Duodenal mucosa (tissue), 2 donors: ENCODE data around the gene CCNY.
"Not testable (repeated sequence)": the region's sequence is repeated elsewhere in the genome, so short reads cannot be mapped to it uniquely, and the experiment has no call there.

Experiments
- H3K27ac ChIP-seq: one replicate; pipeline ENCODE4 v1.7.0; 2013; ENCODE audit warnings: low read depth, low read length
- H3K27me3 ChIP-seq, 2 donors: one replicate each; pipeline ENCODE4 v1.7.0; 2013; ENCODE audit warnings: low read length in 2 of 2, control low read depth in 1 of 2; ENCODE audit not compliant: insufficient read depth in 2 of 2, control insufficient read depth in 1 of 2
- H3K36me3 ChIP-seq, 2 donors: one replicate each; pipeline ENCODE4 v1.7.0; 2013; ENCODE audit warnings: low read length in 2 of 2, control low read depth in 1 of 2; ENCODE audit not compliant: insufficient read depth in 2 of 2, control insufficient read depth in 1 of 2
- H3K4me1 ChIP-seq, 2 donors: one replicate each; pipeline ENCODE4 v1.7.0; 2013; ENCODE audit warnings: low read length in 2 of 2, control low read depth in 1 of 2; ENCODE audit not compliant: insufficient read depth in 2 of 2, control insufficient read depth in 1 of 2
- H3K4me3 ChIP-seq, 2 donors: one replicate each; pipeline ENCODE4 v1.7.0; 2013; ENCODE audit warnings: low read length in 2 of 2, low read depth in 1 of 2
- H3K9ac ChIP-seq, 2 donors: one replicate each; pipeline ENCODE4 v1.7.0; 2013; ENCODE audit warnings: low read length in 2 of 2, low read depth in 1 of 2
- H3K9me3 ChIP-seq, 2 donors: one replicate each; pipeline ENCODE4 v1.7.0; 2013; ENCODE audit warnings: low read length in 2 of 2, control low read depth in 1 of 2; ENCODE audit not compliant: control insufficient read depth in 1 of 2

The CCNY gene

GRCh38 chr10:35399414-35400009 is 63.2 kb downstream of the CCNY start:
- Histone ChIP-seq H3K9me3 (peaks cover 0 to 4% of the 10 kb centered on the region in 2 donors), H3K9ac (no peak overlapping the region), H3K36me3 (no peaks in the 10 kb centered on the region), H3K4me1 (peaks cover 0 to 8% of the 10 kb centered on the region in 2 donors), H3K27ac (no peak overlapping the region), H3K4me3 (no peak overlapping the region), H3K27me3 (no peaks in the 10 kb centered on the region)

GRCh38 chr10:35400595-35401268 is 64.4 kb downstream of the CCNY start:
- no peak overlapping the region for H3K27ac ChIP-seq
- H3K9ac ChIP-seq = no peak overlapping the region
- no peaks in the 10 kb centered on the region for H3K27me3 ChIP-seq
- peaks cover 0 to 8% of the 10 kb centered on the region in 2 donors for H3K4me1 ChIP-seq
- no peak overlapping the region for H3K4me3 ChIP-seq
- H3K36me3 ChIP-seq = no peaks in the 10 kb centered on the region
- peaks cover 0 to 4% of the 10 kb centered on the region in 2 donors for H3K9me3 ChIP-seq

GRCh38 chr10:35403491-35403890 is 67.2 kb downstream of the CCNY start:
- not testable (repeated sequence) for H3K36me3 ChIP-seq, H3K27me3 ChIP-seq, H3K4me3 ChIP-seq, H3K9ac ChIP-seq, H3K4me1 ChIP-seq, H3K9me3 ChIP-seq, H3K27ac ChIP-seq

- not testable (repeated sequence) for H3K27me3 ChIP-seq, H3K9ac ChIP-seq, H3K4me3 ChIP-seq, H3K36me3 ChIP-seq, H3K9me3 ChIP-seq, H3K27ac ChIP-seq
- H3K4me1 ChIP-seq = peaks cover 4 to 10% of the 10 kb centered on the region in 2 donors
Observed at GRCh38 chr10:35404077-35404476, 67.8 kb downstream of the CCNY start.

GRCh38 chr10:35406003-35406630 is 69.8 kb downstream of the CCNY start:
- not testable (repeated sequence) for H3K36me3 ChIP-seq, H3K9ac ChIP-seq, H3K4me3 ChIP-seq, H3K4me1 ChIP-seq, H3K27me3 ChIP-seq, H3K27ac ChIP-seq, H3K9me3 ChIP-seq

- H3K4me3 ChIP-seq, H3K4me1 ChIP-seq, H3K27me3 ChIP-seq, H3K36me3 ChIP-seq, H3K9ac ChIP-seq, H3K27ac ChIP-seq, H3K9me3 ChIP-seq: not testable (repeated sequence)
Observed at GRCh38 chr10:35407696-35408095, 71.4 kb downstream of the CCNY start.

GRCh38 chr10:35409094-35409582 is 72.8 kb downstream of the CCNY start:
- H3K9ac ChIP-seq = no peak overlapping the region
- H3K4me1 ChIP-seq = peaks cover 9% of the 10 kb centered on the region in 2 donors
- no peaks in the 10 kb centered on the region for H3K9me3 ChIP-seq
- H3K36me3 ChIP-seq = no peaks in the 10 kb centered on the region
- H3K4me3 ChIP-seq = no peak overlapping the region
- no peak overlapping the region for H3K27ac ChIP-seq
- H3K27me3 ChIP-seq = no peaks in the 10 kb centered on the region

GRCh38 chr10:35409808-35410207 is 73.5 kb downstream of the CCNY start:
- Histone ChIP-seq H3K27me3 (no peaks in the 10 kb centered on the region), H3K27ac (no peak overlapping the region), H3K4me3 (no peak overlapping the region), H3K9ac (no peak overlapping the region), H3K9me3 (no peaks in the 10 kb centered on the region), H3K36me3 (no peaks in the 10 kb centered on the region), H3K4me1 (peaks cover 9% of the 10 kb centered on the region in 2 donors)

- H3K4me3 ChIP-seq = no peak overlapping the region
- no peaks in the 10 kb centered on the region for H3K27me3 ChIP-seq
- H3K36me3 ChIP-seq = no peaks in the 10 kb centered on the region
- no peaks in the 10 kb centered on the region for H3K9me3 ChIP-seq
- H3K27ac ChIP-seq = no peak overlapping the region
- H3K9ac ChIP-seq = no peak overlapping the region
- peaks cover 9% of the 10 kb centered on the region in 2 donors for H3K4me1 ChIP-seq
Observed at GRCh38 chr10:35412003-35412723, 75.9 kb downstream of the CCNY start.

GRCh38 chr10:35412900-35413491 is 76.7 kb downstream of the CCNY start:
- Histone ChIP-seq H3K27ac (no peak overlapping the region), H3K4me1 (peaks cover 9% of the 10 kb centered on the region in 2 donors), H3K9ac (no peak overlapping the region)

More at GRCh38 chr10:35412900-35413491, 76.7 kb downstream of the CCNY start:
- Histone ChIP-seq H3K9me3 (no peaks in the 10 kb centered on the region), H3K4me3 (no peak overlapping the region), H3K27me3 (no peaks in the 10 kb centered on the region), H3K36me3 (no peaks in the 10 kb centered on the region)
